GM12864 (cell line): ENCODE measurements around the gene ARFRP1.

Experiments
- DNase-seq: peaks from one replicate; pipeline ENCODE4 v3.0.0-alpha.2; 2011; ENCODE audit warnings: low read depth
- H3K4me3 ChIP-seq: 2 replicates; pipeline ENCODE4 v1.5.1; 2011; ENCODE audit warnings: mild to moderate bottlenecking, low read depth, low read length, control low read depth
- CTCF ChIP-seq: IDR thresholded peaks from 2 replicates; pipeline ENCODE4 v1.5.1; 2011; ENCODE audit warnings: low read depth, mild to moderate bottlenecking, moderate library complexity, low read length, control low read depth, inconsistent platforms; ENCODE audit errors: missing control alignments

Gene ARFRP1

GRCh38 chr20:63746751-63747315 lies 39.1 kb upstream of the ARFRP1 start:
- no peak overlapping the region for H3K4me3 ChIP-seq
- no peak for DNase-seq

GRCh38 chr20:63745961-63746731 lies 38.4 kb upstream of the ARFRP1 start:
- no peak for TF ChIP-seq CTCF
- no peak for DNase-seq
- H3K4me3 ChIP-seq, result no peak overlapping the region

More at GRCh38 chr20:63746751-63747315, 39.1 kb upstream of the ARFRP1 start:
- no peak for TF ChIP-seq CTCF

- no peak for DNase-seq
- TF ChIP-seq CTCF, result no peak
- no peak overlapping the region for H3K4me3 ChIP-seq
Observed at GRCh38 chr20:63745424-63745805, 37.6 kb upstream of the ARFRP1 start.

GRCh38 chr20:63744574-63745423 lies 37.0 kb upstream of the ARFRP1 start:
- DNase-seq, result no peak
- no peak overlapping the region for H3K4me3 ChIP-seq

GRCh38 chr20:63744158-63744557 lies 36.4 kb upstream of the ARFRP1 start:
- no peak overlapping the region for H3K4me3 ChIP-seq
- DNase-seq, result no peak
- no peak for TF ChIP-seq CTCF

More at GRCh38 chr20:63744574-63745423, 37.0 kb upstream of the ARFRP1 start:
- TF ChIP-seq CTCF, result no peak

GRCh38 chr20:63743210-63743970 lies 35.6 kb upstream of the ARFRP1 start:
- no peak for DNase-seq
- TF ChIP-seq CTCF, result no peak

More at GRCh38 chr20:63743210-63743970, 35.6 kb upstream of the ARFRP1 start:
- H3K4me3 ChIP-seq, result no peak overlapping the region
